MV-4-11 (cell line): ENCODE measurements around the gene IQUB.
"Not testable (repeated sequence)": the region's sequence is repeated elsewhere in the genome, so short reads cannot be mapped to it uniquely, and the experiment has no call there.

Source experiments
- DNase-seq: peaks from one replicate; lab custom pipeline; 2025; lab: John Stamatoyannopoulos, UW

Gene IQUB

DNA sequence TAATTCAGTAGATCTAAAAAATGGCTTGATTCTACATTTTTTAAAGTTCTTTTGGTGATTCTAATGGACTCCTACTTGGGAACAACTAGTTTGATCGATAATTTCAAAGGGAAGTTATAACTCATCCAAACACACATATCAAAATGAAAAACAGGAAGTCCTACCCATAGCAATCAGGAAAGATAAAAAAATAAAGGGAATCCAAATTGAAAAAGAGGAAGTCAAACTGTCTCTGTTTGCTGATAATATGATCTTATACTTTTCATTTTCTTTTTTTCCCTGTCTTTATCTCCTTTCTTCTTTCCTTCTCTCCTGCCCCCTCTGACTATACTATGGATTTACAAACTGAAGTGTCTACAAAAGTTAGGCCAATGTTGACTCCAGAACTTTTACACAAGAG is 118.8 kb downstream of the IQUB start:
- peak; percentile 23 for DNase-seq

DNA sequence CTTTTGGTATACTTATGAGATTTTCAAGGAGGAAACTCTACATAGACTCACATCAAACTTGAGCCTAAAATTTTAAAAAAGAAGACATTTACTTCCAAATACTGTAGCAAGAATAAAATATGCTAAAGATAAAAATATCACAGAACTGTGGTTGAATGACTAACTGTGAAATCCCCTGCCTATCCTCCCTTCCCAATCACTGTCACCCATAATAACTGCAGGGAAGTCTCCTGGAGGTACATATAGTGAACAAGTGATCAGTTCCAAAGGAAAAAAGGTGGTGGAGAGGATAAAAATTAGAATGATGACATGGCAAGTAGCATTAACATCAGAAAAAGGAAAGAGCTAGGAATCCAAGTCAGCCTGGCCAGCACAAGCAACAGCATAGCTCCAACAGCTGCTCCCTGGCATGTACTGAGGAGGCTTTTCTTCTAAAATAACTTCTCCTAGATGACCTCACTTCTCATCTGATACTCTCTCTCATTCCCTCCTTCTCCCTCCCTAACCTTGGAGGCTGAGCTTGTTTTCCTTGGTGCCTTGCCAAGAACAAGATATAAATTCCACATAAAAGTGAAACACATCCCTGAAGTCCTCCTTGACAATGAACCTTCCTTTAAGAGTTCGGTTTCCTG is 124.0 kb downstream of the IQUB start:
- no peak for DNase-seq

- not testable (repeated sequence) for DNase-seq
These were observed 126.4 kb downstream of the IQUB start for GRCh38 chr7:123407951-123408350.
